GM23338 (cell line): Measurements from ENCODE around the gene FRMPD1. TPM values are rescaled to one million over a fixed set of nuclear protein-coding genes. Genes with fewer than 3 reads are reported as not detected.

Experiments used
- ATAC-seq: fragments of 200-7000 bp; cut with Tn5 transposase; 3 replicates; pipeline ENCODE4 v1.9.1; 2020
- DNase-seq: peaks from one replicate; pipeline ENCODE4 v3.0.0-alpha.2; 2015; ENCODE audit warnings: low spot score
- H2AFZ ChIP-seq: fragments of 200-600 bp; sonication (generic); 2 replicates; pipeline ENCODE4 v1.8.0; 2016; ENCODE audit warnings: antibody characterized with exemption, mild to moderate bottlenecking, moderate library complexity
- H3F3A ChIP-seq: fragments of 200-600 bp; sonication (generic); replicated peaks from 2 replicates; pipeline ENCODE4 v1.8.0; 2017; ENCODE audit warnings: antibody characterized with exemption, mixed run types, low read depth
- H3K27ac ChIP-seq: fragments of 200-600 bp; sonication (generic); 2 replicates; pipeline ENCODE4 v1.6.1; 2016; ENCODE audit warnings: low read depth
- H3K27me3 ChIP-seq: fragments of 200-600 bp; sonication (generic); 2 replicates; pipeline ENCODE4 v1.8.0; 2016; ENCODE audit warnings: mild to moderate bottlenecking, mixed run types, moderate library complexity; ENCODE audit not compliant: insufficient read depth
- H3K36me3 ChIP-seq: fragments of 200-600 bp; sonication (generic); 2 replicates; pipeline ENCODE4 v1.8.0; 2016; ENCODE audit warnings: mild to moderate bottlenecking; ENCODE audit not compliant: insufficient read depth
- H3K4me1 ChIP-seq: fragments of 200-600 bp; sonication (generic); 2 replicates; pipeline ENCODE4 v1.8.0; 2016; ENCODE audit warnings: mild to moderate bottlenecking, moderate library complexity; ENCODE audit not compliant: insufficient read depth
- H3K4me2 ChIP-seq: fragments of 200-600 bp; sonication (generic); 2 replicates; pipeline ENCODE4 v1.7.1; 2017; ENCODE audit warnings: mixed run types
- H3K4me3 ChIP-seq: fragments of 200-600 bp; sonication (generic); 2 replicates; pipeline ENCODE4 v1.6.1; 2016; ENCODE audit warnings: mixed run types
- H3K79me2 ChIP-seq: fragments of 200-600 bp; sonication (generic); replicated peaks from 2 replicates; pipeline ENCODE4 v1.8.0; 2017; ENCODE audit warnings: mild to moderate bottlenecking; ENCODE audit not compliant: insufficient read depth
- H3K9me2 ChIP-seq: fragments of 200-600 bp; sonication (generic); 2 replicates; pipeline ENCODE4 v1.8.0; 2017; ENCODE audit not compliant: insufficient read depth
- H4K20me1 ChIP-seq: fragments of 200-600 bp; sonication (generic); replicated peaks from 2 replicates; pipeline ENCODE4 v1.8.0; 2017; ENCODE audit warnings: mild to moderate bottlenecking; ENCODE audit not compliant: insufficient read depth
- H3K27ac Mint-ChIP-seq: 2 replicates; pipeline ENCODE4 v1.8.0; 2020; ENCODE audit warnings: inconsistent platforms, mild to moderate bottlenecking, moderate library complexity, mixed read lengths
- H3K27me3 Mint-ChIP-seq: 3 replicates; pipeline ENCODE4 v1.8.0; 2022; ENCODE audit warnings: low read depth, mild to moderate bottlenecking, moderate library complexity, mixed read lengths, inconsistent platforms; ENCODE audit not compliant: insufficient read depth, poor library complexity
- H3K36me3 Mint-ChIP-seq: 3 replicates; pipeline ENCODE4 v1.8.0; 2021; ENCODE audit warnings: low read depth, mild to moderate bottlenecking, inconsistent platforms, moderate library complexity, mixed read lengths
- H3K4me1 Mint-ChIP-seq: 3 replicates; pipeline ENCODE4 v1.8.0; 2020; ENCODE audit warnings: mild to moderate bottlenecking, inconsistent platforms, mixed read lengths
- H3K4me3 Mint-ChIP-seq: 3 replicates; pipeline ENCODE4 v1.8.0; 2021; ENCODE audit warnings: moderate library complexity, mild to moderate bottlenecking, inconsistent platforms, mixed read lengths
- H3K9me3 Mint-ChIP-seq: 3 replicates; pipeline ENCODE4 v1.8.0; 2020; ENCODE audit warnings: moderate library complexity, mild to moderate bottlenecking, inconsistent platforms, mixed read lengths
- EZH2 ChIP-seq: fragments of 200-600 bp; sonication (generic); IDR thresholded peaks from one replicate; pipeline ENCODE4 v1.8.0; 2017; ENCODE audit warnings: antibody characterized with exemption, mild to moderate bottlenecking, low read depth; ENCODE audit not compliant: unreplicated experiment
- POLR2AphosphoS5 ChIP-seq: IDR thresholded peaks from 2 replicates; pipeline ENCODE4 v1.6.1; 2016; ENCODE audit warnings: antibody characterized with exemption, low read depth
- STAT1 ChIP-seq: IDR thresholded peaks from one replicate; pipeline ENCODE4 v1.6.1; 2016; ENCODE audit warnings: antibody characterized with exemption; ENCODE audit not compliant: unreplicated experiment
- ZNF331 ChIP-seq: fragments of 250-450 bp; sonication (Bioruptor Pico); IDR thresholded peaks from 2 replicates; pipeline ENCODE4 v1.5.0; 2020; ENCODE audit warnings: low read depth, mild to moderate bottlenecking, moderate library complexity
- polyA plus RNA-seq: library from polyadenylated mRNA; unstranded; fragments of >200 nt; fragmentation: Nextera tagmentation; extraction: Ambion mirVana; gene quantifications from 2 replicates; pipeline ENCODE4 v1.2.1, GENCODE V29; 2016
- total RNA-seq: library from RNA; depleted of rRNA; stranded (reverse); fragments of >200 nt; shearing (Covaris generic); gene quantifications from 2 replicates; pipeline ENCODE4 v1.2.3, GENCODE V29; 2014
- TF ChIP-seq, protein P1 (sequence below): IDR thresholded peaks from one replicate; pipeline ENCODE4 v1.6.1; 2018; ENCODE audit warnings: antibody characterized with exemption; ENCODE audit not compliant: unreplicated experiment
- TF ChIP-seq, protein P2 (sequence below), 2 experiments: fragments of 200-600 bp in 1 of 2; sonication (generic) in 1 of 2; conservative IDR thresholded peaks; 2 replicates each; pipeline versions ENCODE4 v1.5.1 to v1.6.1; 2016 to 2017; ENCODE audit warnings: antibody characterized with exemption in 2 of 2, low read depth in 2 of 2, mild to moderate bottlenecking in 2 of 2, moderate library complexity in 1 of 2

The FRMPD1 gene
- total and polyA plus RNA-seq, 2 experiments from 2014 or later = 0.23 to 0.63 TPM

DNA sequence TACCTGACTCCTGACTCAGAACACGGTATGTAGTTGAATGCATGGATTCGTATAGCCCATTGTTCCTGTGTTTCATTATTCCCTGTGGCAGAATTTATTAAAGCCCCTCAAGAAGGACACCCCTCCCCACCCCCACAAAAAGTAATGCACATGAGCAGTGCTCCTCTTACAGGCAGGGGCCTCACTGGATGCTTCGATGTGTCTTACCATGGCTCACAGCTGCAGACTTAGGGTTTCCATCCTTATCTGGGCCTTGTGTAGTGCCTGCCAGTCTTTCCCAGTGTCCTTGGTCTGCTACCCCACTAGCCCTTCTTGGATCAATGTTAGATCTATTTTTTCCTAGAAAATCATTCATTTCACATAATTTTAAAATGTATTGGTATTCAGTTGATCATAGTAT is 119.2 kb downstream of the FRMPD1 start:
- no peaks in the 10 kb centered on the region for H3K4me1 Mint-ChIP-seq
- H2AFZ ChIP-seq = no peak overlapping the region
- H3K9me3 Mint-ChIP-seq = 0 out of 3 replicates have a peak, but pooled peaks cover 3% of the 10 kb centered on the region

DNA sequence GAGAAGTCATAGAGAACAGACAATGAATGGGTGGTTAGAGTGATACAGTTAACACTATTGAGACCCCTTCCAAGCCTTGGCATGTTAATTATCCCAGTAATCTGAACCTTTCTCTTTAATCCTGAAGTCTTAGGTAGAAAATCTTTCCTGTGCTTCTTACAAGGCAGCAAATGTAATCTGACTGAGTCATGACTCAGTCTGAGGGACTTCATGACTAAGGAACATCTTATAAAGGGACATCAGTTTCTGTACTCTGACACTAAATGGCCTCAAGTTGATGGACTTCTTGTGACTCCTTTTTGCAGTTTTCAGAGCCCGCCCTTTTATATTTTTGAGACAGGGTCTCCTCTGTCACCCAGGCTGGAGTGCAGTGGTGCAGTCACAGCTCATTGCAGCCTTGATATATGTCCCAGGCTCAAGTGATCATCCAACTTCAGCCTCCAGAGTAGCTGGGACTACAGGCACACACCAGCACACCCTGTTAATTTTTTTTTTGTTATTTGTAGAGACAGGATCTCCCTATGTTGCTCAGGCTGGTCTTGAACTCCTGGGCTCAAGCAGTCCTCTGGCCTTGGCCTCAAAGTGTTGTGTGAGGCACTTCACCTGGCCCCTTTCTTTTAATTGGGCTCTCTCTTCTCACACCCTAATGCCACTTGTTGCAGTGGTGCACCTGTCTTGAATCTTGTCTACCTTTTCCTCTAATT is 124.6 kb downstream of the FRMPD1 start:
- H3K4me3 ChIP-seq = no peak overlapping the region
- no peak overlapping the region for H3K4me2 ChIP-seq
- Mint-ChIP-seq H3K4me1 (no peaks in the 10 kb centered on the region), H3K4me3 (no peak overlapping the region), H3K36me3 (peaks cover 40% of the 10 kb centered on the region), H3K27me3 (peaks cover 3% of the 10 kb centered on the region), H3K9me3 (no peaks in the 10 kb centered on the region), H3K27ac (no peak overlapping the region; the same call in 1 of the 2 replicates)
- no peak for DNase-seq
- H3K79me2 ChIP-seq = no peaks in the 10 kb centered on the region
- peaks cover 6% of the 10 kb centered on the region; the same call in 1 of the 2 replicates for H4K20me1 ChIP-seq
- no peaks in the 10 kb centered on the region for H3F3A ChIP-seq
- TF ChIP-seq ZNF331 (CRISPR knock-in tag) = no peak
- TF ChIP-seq, protein P1, sequence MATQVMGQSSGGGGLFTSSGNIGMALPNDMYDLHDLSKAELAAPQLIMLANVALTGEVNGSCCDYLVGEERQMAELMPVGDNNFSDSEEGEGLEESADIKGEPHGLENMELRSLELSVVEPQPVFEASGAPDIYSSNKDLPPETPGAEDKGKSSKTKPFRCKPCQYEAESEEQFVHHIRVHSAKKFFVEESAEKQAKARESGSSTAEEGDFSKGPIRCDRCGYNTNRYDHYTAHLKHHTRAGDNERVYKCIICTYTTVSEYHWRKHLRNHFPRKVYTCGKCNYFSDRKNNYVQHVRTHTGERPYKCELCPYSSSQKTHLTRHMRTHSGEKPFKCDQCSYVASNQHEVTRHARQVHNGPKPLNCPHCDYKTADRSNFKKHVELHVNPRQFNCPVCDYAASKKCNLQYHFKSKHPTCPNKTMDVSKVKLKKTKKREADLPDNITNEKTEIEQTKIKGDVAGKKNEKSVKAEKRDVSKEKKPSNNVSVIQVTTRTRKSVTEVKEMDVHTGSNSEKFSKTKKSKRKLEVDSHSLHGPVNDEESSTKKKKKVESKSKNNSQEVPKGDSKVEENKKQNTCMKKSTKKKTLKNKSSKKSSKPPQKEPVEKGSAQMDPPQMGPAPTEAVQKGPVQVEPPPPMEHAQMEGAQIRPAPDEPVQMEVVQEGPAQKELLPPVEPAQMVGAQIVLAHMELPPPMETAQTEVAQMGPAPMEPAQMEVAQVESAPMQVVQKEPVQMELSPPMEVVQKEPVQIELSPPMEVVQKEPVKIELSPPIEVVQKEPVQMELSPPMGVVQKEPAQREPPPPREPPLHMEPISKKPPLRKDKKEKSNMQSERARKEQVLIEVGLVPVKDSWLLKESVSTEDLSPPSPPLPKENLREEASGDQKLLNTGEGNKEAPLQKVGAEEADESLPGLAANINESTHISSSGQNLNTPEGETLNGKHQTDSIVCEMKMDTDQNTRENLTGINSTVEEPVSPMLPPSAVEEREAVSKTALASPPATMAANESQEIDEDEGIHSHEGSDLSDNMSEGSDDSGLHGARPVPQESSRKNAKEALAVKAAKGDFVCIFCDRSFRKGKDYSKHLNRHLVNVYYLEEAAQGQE = no peak
- no peak overlapping the region for H3K27ac ChIP-seq
- no peaks in the 10 kb centered on the region for H3K4me1 ChIP-seq
- ATAC-seq = no peak
- H3K27me3 ChIP-seq = no peaks in the 10 kb centered on the region
- no peaks in the 10 kb centered on the region for H3K9me2 ChIP-seq
- peaks cover 23% of the 10 kb centered on the region for H3K36me3 ChIP-seq
- H2AFZ ChIP-seq = no peak overlapping the region

More for the DNA sequence above, 119.2 kb downstream of the FRMPD1 start:
- no peaks in the 10 kb centered on the region for H3K27me3 Mint-ChIP-seq
- Histone ChIP-seq H3K4me2 (no peak overlapping the region), H3K27ac (peak overlapping the region; percentile 45; the same call in 1 of the 2 replicates), H3K4me3 (no peak overlapping the region), H3K27me3 (no peaks in the 10 kb centered on the region), H3K9me2 (no peaks in the 10 kb centered on the region), H3K4me1 (no peaks in the 10 kb centered on the region), H3F3A (no peaks in the 10 kb centered on the region), H3K36me3 (no peaks in the 10 kb centered on the region), H3K79me2 (no peaks in the 10 kb centered on the region), H4K20me1 (peaks cover 6% of the 10 kb centered on the region; the same call in 1 of the 2 replicates)
- no peak overlapping the region for H3K4me3 Mint-ChIP-seq
- ATAC-seq = no peak
- H3K36me3 Mint-ChIP-seq = peaks cover 11% of the 10 kb centered on the region; the same call in 2 of the 3 replicates
- TF ChIP-seq POLR2AphosphoS5 (no peak), STAT1 (no peak), EZH2 (no peak)
- TF ChIP-seq, protein P2, sequence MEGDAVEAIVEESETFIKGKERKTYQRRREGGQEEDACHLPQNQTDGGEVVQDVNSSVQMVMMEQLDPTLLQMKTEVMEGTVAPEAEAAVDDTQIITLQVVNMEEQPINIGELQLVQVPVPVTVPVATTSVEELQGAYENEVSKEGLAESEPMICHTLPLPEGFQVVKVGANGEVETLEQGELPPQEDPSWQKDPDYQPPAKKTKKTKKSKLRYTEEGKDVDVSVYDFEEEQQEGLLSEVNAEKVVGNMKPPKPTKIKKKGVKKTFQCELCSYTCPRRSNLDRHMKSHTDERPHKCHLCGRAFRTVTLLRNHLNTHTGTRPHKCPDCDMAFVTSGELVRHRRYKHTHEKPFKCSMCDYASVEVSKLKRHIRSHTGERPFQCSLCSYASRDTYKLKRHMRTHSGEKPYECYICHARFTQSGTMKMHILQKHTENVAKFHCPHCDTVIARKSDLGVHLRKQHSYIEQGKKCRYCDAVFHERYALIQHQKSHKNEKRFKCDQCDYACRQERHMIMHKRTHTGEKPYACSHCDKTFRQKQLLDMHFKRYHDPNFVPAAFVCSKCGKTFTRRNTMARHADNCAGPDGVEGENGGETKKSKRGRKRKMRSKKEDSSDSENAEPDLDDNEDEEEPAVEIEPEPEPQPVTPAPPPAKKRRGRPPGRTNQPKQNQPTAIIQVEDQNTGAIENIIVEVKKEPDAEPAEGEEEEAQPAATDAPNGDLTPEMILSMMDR (conservative IDR thresholded peaks at IDR 0.05; ENCODE audit: low read depth in 2 of 2) = no peak
- no peak overlapping the region for H3K27ac Mint-ChIP-seq
- DNase-seq = no peak
